ENCODE measurements around the gene BCL7B. TPM values are rescaled to one million over a fixed set of nuclear protein-coding genes. Genes with fewer than 3 reads are reported as not detected.

Gene BCL7B
- total RNA-seq, 4 donors from 2014 or later: 107 to 131 (median 109) TPM

DNA sequence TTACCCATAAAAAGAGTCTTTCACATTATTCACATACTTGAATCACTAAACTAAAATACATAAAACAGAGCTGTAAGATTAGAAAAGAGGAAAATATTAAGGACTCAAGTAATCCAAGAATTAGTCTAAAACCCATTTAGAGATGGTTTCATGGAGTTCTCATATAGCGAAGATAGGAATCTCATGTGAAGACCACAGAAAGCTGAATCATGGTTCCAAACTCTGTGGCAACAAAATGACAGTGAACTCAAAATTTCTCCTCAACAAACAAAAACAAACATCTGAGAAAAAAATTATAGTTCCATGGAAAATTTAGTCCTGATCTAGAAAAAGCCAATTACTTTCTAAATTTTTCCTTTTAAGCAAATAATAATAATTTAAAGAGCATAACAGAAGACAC lies 70.0 kb downstream of the BCL7B start:
- WGBS: 86% methylated on average over 1 of the region's 1 CpG
- Histone ChIP-seq H3K36me3 (peaks cover 36 to 97% (median 84%) of the 10 kb centered on the region in 4 donors), H3K27me3 (no peaks in the 10 kb centered on the region), H3K4me3 (no peak overlapping the region), H3K27ac (replicated peaks in 1 of 4) (no peak overlapping the region), H3K4me1 (peaks cover 0 to 8% (median 3%) of the 10 kb centered on the region in 4 donors), H3K9me3 (no peaks in the 10 kb centered on the region)
- no peak for DNase-seq (ENCODE audit: extremely low spot score)
- intact Hi-C loops (cut with DNase I): no loop called here
- TF ChIP-seq POLR2A (IDR thresholded peaks at IDR 0.05; ENCODE audit: low read depth) (no peak), POLR2AphosphoS5 (IDR thresholded peaks at IDR 0.05) (no peak), CTCF (IDR thresholded peaks at IDR 0.05) (no peak), EP300 (IDR thresholded peaks at IDR 0.05) (no peak)

Small RNAs within 50 kb of the gene (small RNA-seq; reads per million reads assigned to genes)
- 0 reads per million in 3 donors for gene RNU6-1198P

Other genes with a start within 250 kb of the BCL7B start
- 10 to 100 TPM; 21.6 to 31.5 (median 27.1) TPM for gene NSUN5, start 248.9 kb downstream of the BCL7B start, total RNA-seq
- under 1 TPM in 2 of 4 donors, not detected in 2; 0.39 to 0.42 TPM for gene TRIM50, start 229.6 kb downstream of the BCL7B start, total RNA-seq
- gene FKBP6, start 229.5 kb downstream of the BCL7B start, total RNA-seq: not detected
- 1 to 10 TPM in 2 of 4 donors, under 1 TPM in 2; under 0.01 to 1.7 (median 1.1) TPM for gene FZD9, start 123.9 kb downstream of the BCL7B start, total RNA-seq
- 10 to 100 TPM; 55.3 to 72.2 (median 66.2) TPM for gene BAZ1B, start 35.4 kb downstream of the BCL7B start, total RNA-seq
- gene TBL2, start 20.9 kb upstream of the BCL7B start, total RNA-seq: 10 to 100 TPM; 19.1 to 52.5 (median 38.2) TPM
- 10 to 100 TPM in 2 of 4 donors, 1 to 10 TPM in 2; 6.5 to 19.5 (median 10.3) TPM for gene MLXIPL, start 66.8 kb upstream of the BCL7B start, total RNA-seq
- gene VPS37D, start 110.1 kb upstream of the BCL7B start, total RNA-seq: 1 to 10 TPM; 2.5 to 7.1 (median 4.0) TPM
- gene DNAJC30, start 125.8 kb upstream of the BCL7B start, total RNA-seq: 1 to 10 TPM; 4.5 to 7.5 (median 5.5) TPM
- gene BUD23, start 125.9 kb upstream of the BCL7B start, total RNA-seq: 10 to 100 TPM; 43.2 to 51.5 (median 48.6) TPM
- 10 to 100 TPM in 2 of 4 donors, 1 to 10 TPM in 2; 7.1 to 16.0 (median 9.6) TPM for gene STX1A, start 162.0 kb upstream of the BCL7B start, total RNA-seq
- 1 to 10 TPM; 6.1 to 7.9 (median 7.2) TPM for gene ABHD11, start 181.1 kb upstream of the BCL7B start, total RNA-seq
- under 1 TPM in 1 of 4 donors, not detected in 3; 0.80 TPM for gene CLDN3, start 212.6 kb upstream of the BCL7B start, total RNA-seq